IPS-18c (cell line): ENCODE results near the gene PSMG4.
A peak's percentile ranks its signal among the peaks of the same experiment; 100 is the strongest.

Source experiments
- H3K4me3 ChIP-seq: 2 replicates; pipeline ENCODE4 v1.7.0; 2013; ENCODE audit warnings: low read depth, mild to moderate bottlenecking, low read length, moderate library complexity; ENCODE audit not compliant: insufficient read depth
- H3K9me3 ChIP-seq: one replicate; pipeline ENCODE4 v1.6.1; 2013; ENCODE audit warnings: mild to moderate bottlenecking, low read length, moderate library complexity; ENCODE audit not compliant: control insufficient read depth, insufficient read depth

The PSMG4 gene, protein sequence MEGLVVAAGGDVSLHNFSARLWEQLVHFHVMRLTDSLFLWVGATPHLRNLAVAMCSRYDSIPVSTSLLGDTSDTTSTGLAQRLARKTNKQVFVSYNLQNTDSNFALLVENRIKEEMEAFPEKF

DNA sequence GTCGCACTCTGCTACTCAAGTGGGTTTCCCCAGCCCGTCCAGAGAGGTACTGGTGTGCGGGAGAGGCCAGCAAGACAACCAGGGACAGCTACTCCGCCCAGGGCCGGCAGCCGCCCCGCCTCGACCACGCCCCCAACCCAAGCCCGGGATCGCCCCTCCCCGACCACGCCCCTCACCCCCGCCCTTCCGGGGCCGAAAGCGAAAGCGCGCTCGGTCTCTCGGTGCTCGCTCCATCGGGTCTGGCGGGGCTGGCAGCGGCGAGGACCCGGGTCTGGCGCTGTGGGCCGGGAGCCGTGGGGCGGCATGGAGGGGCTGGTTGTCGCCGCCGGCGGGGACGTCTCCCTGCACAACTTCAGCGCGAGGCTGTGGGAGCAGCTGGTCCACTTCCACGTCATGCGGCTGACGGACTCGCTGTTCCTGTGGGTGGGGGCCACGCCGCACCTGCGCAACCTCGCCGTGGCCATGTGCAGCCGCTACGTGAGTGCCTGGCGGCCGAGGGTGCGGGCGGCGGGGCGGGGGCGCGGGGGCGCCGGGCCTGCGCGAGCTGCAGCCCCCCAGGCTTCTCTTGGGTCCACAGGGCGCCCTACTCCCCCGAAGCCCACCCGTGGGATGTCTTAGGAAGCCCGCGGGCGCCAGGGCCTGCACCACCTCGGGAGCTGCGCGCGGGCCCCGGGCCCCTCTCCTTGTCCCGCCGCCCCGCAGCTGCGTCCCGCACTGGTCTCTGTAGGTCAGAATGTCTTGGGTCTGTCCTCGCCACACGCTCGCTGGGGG is at the start of gene PSMG4:
Gene PSMG4, plus strand, starts transcription at position 228 of the 771 bp plus-strand sequence. Its CDS starts 76 bp downstream, at position 304.
- Histone ChIP-seq H3K9me3 (peaks cover 2% of the 10 kb centered on the region), H3K4me3 (peak within 1 kb of the TSS; percentile 87)

- H3K9me3 ChIP-seq, result no peaks in the 10 kb centered on the region
- no peak overlapping the region for H3K4me3 ChIP-seq
These were observed 49.4 kb upstream of the PSMG4 start for GRCh38 chr6:3209114-3210023.

DNA sequence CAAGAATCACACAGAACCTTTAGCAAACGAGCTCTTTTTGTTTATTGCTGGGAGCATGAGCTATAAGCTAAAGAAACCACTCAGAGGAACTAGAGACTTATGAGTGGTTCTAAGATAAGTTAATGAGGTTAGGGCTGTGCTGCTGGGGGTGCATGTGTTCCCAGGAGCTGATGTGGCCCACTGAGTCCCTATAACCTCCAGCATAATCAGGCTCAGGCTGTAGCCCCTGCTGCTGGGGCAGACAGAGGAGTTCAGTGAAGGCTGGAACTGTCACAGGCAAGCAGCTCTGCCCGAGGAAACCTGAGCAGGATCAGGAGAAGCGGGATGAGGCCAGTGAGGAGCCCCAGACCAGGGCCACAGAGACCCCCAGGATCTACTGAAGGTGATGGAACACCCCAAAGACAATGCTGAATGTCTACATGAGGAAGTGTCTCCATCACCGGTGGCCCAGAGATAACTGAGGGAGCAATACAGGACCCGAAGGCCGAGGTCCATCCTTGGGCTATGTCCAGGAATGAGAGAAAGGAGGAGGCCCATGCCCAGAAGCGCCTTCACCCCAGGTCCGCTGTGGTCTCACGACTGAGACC is 48.6 kb upstream of the PSMG4 start:
- Histone ChIP-seq H3K4me3 (no peak overlapping the region), H3K9me3 (no peaks in the 10 kb centered on the region)

GRCh38 chr6:3211681-3212080 is 47.1 kb upstream of the PSMG4 start:
- Histone ChIP-seq H3K4me3 (no peak overlapping the region), H3K9me3 (no peaks in the 10 kb centered on the region)

- Histone ChIP-seq H3K9me3 (no peaks in the 10 kb centered on the region), H3K4me3 (no peak overlapping the region)
These were observed 46.5 kb upstream of the PSMG4 start for GRCh38 chr6:3212261-3212660.

DNA sequence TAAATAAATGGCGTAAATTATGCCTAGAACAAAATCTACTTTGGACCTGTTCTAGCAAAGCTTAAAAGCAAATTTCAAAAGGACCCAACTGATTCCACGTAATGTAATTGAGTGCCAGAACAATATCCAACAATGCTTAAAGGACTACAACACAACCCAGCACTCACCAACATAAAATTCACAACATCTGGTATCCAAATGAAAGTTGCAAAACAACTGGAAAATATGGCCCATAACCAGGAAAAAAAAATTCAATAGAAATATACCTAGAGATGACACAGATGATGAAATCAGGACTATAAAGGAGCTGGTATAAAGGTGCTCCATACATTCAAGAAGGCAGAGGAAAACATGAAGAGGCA is 45.4 kb upstream of the PSMG4 start:
- Histone ChIP-seq H3K9me3 (no peaks in the 10 kb centered on the region), H3K4me3 (no peak overlapping the region)

DNA sequence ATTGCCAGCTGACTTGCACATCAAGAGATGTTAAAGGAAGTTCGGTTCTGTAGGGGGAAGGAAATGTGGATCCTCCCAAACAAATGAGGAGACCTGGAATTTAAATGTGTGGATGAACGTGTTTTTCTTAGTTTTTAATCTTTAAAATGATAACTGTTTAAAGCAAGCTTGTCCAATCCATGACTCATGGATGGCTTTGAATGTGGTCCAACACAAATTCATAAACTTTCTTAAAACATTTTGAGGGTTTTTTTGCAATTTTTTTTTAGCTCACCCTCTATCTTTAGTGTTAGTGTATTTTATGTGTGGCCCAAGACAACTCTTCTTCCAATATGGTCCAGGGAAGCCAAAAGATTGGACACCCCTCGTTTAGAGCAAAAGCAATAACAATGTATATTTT is 43.8 kb upstream of the PSMG4 start:
- Histone ChIP-seq H3K9me3 (no peaks in the 10 kb centered on the region), H3K4me3 (no peak overlapping the region)

DNA sequence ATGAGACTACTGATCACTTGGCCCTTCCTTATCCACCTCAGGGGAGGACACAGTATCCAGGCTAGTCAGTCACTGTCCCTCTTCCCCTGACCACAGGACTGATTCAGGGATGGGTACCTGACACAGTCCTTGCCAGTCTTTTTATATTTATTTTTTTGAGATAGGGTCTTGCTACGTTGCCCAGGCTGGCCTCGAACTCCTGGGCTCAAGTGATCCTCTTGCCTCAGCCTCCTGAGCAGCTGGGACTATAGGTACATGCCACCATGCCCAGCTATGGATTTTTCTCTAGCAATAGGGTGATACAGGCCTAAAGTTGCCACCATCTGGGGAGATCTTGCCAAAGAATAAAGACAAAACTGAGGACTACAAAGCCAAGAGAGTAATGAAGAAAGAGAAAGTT is 41.5 kb upstream of the PSMG4 start:
- H3K9me3 ChIP-seq, result no peaks in the 10 kb centered on the region

DNA sequence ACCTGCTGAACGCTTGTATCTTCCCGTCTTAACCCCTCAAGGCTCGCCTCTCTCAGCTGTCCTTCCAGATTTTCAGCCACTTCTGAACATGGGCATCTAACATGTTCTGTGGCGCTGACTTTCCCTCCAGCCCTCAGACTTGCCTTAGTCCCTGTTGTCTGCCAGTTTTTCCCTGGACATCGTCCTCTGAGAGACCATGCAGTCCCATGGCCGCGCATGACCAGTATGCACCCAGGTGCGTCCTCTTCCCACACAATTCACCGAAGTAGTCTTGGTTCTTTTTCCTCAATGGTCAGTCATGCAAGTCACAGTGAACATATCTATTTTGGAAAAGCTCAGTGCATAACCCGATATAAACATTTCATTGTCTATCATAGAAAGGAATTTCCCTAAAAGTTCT is 40.5 kb upstream of the PSMG4 start:
- no peak overlapping the region for H3K4me3 ChIP-seq

More for the DNA sequence above, 41.5 kb upstream of the PSMG4 start:
- no peak overlapping the region for H3K4me3 ChIP-seq

DNA sequence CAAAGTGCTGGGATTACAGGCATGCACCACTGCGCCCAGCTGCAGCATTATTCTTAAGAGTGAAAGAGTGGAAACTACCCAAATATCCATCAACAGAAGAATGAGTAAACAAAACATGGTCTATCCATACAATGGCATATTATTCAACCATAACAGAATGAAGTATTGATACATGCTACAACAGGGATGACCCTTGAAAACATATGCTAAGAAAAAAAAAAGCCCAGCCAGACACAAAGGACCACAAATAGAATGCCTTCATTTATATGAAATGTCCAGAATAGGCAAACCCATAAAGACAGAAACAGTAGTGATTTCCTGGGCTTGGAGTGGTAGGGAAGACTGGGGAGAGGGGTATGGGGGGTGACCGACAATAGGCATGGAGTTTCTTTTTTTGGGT is 38.4 kb upstream of the PSMG4 start:
- H3K9me3 ChIP-seq, result no peaks in the 10 kb centered on the region
- H3K4me3 ChIP-seq, result no peak overlapping the region

More for the DNA sequence above, 40.5 kb upstream of the PSMG4 start:
- no peaks in the 10 kb centered on the region for H3K9me3 ChIP-seq

DNA sequence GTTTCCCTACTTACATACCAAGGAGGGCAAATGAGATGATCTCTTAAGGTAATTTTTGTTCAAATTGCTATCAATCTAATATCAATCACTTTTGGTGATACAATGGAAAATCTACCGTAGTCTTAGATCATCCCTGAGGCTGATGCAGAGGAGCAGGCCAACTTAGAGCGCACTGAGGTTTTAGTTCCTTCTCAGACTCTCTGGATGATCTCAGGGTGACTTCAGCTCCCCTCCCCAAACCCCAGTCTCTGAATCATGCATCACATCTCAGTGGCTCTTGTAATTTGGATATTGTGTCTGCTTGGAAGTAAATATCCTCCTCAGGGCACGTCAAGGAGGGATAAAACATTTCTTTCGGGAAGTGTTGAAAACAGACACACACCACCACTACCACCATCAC is 37.2 kb upstream of the PSMG4 start:
- H3K9me3 ChIP-seq, result no peaks in the 10 kb centered on the region
- H3K4me3 ChIP-seq, result no peak overlapping the region; the same call in 1 of the 2 replicates

- H3K9me3 ChIP-seq, result no peaks in the 10 kb centered on the region
- no peak overlapping the region for H3K4me3 ChIP-seq
These were observed 36.2 kb upstream of the PSMG4 start for GRCh38 chr6:3222506-3223038.

DNA sequence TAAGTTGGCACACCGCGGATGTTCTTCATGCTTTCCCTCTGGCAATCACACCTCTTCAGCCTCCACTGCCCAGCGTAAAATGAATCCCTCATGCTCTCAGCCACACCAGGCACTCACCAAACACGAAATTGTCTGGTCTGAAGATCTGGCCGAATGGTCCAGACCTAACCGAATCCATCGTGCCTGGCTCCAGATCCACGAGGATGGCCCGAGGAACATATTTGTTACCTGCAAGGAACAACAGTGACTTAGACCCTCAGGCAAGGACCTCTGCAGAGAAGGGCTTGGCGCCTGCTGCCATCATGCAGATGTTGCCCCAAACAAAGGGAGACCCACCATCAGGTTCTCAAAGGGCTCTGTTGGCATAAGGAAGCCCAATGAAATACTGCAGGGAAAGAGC is 32.7 kb upstream of the PSMG4 start:
- H3K9me3 ChIP-seq, result no peaks in the 10 kb centered on the region
- H3K4me3 ChIP-seq, result peak overlapping the region; percentile 94

GRCh38 chr6:3226481-3227362 is 32.0 kb upstream of the PSMG4 start:
- no peaks in the 10 kb centered on the region for H3K9me3 ChIP-seq
- peak overlapping the region; percentile 94 for H3K4me3 ChIP-seq

DNA sequence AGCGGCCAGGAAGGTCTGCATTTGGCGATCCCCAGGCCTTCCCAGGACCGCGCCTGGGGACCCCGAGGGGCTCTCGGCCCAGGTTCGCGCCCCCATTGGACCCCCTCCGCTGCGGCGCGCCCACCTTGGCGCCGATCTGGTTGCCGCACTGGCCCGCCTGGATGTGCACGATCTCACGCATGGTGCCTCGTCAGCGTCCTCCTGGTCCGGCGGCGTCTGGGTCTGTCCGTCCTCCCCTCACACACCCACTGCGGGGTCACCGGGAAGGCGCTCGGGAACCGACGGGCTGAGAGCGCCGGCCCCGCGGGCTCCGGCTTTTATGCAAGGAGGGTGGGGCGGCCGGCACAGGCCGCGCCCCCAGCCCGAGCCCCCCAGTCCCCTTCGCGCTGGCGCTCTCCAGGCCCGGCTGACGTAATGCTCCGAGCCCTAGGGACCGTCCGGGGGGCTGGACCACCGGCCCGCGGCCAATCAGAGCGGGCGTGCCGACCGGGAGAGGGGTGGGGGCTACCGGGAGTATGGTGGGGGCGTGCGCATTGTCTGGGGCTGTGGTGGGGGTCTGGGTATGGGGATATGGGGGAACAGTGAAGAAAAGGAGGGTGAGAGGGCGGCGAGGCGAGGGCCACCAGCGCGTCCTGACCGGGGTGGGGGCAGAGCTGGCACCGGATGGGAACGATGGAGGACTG is 31.2 kb upstream of the PSMG4 start, which contains the start of gene TUBB2B:
Gene TUBB2B, minus strand, starts transcription at position 291 of the 683 bp plus-strand sequence. Its CDS starts 110 bp downstream, at position 181.
- H3K9me3 ChIP-seq, result no peaks in the 10 kb centered on the region
- H3K4me3 ChIP-seq, result peak within 1 kb of the TSS; percentile 94
